ENCODE data around the gene STAMBPL1. TPM values are rescaled to one million over a fixed set of nuclear protein-coding genes. Genes with fewer than 3 reads are reported as not detected.
"Not testable (repeated sequence)": the region's sequence is repeated elsewhere in the genome, so short reads cannot be mapped to it uniquely, and the experiment has no call there.

The STAMBPL1 gene
- total and polyA plus RNA-seq, 2 donors (not counting 3 experiments of a cell fraction or from before 2014, with no cell fraction given): 0.70 to 1.8 TPM

DNA sequence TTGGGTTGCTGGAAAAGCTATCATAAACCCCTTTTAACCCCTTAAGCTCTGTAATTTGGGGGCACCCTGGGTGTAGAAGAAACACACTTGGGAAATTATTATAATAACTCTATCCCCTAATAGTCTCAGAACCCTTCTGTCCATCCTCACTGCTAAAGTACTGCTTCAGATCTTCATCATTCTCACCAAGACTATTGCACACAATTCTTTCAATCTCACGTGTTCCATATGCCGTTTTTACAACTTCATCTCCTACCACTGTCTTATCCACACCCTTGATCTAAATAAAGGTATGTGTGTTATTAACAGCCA is 44.2 kb upstream of the STAMBPL1 start:
- intact Hi-C loops (cut with micrococcal nuclease): loop anchor here (1.0 kb wide), 4 partner anchors 44 to 381 kb away; partner anchors contain the start of gene STAMBPL1
- Histone ChIP-seq H2AFZ (ENCODE audit: low read depth, low read length) (no peak overlapping the region), H3K79me2 (ENCODE audit: control insufficient read depth, insufficient read depth, low read length) (no peaks in the 10 kb centered on the region), H4K20me1 (replicated peaks; ENCODE audit: control insufficient read depth, extremely low read depth, insufficient read depth, low read length) (no peaks in the 10 kb centered on the region), H3K4me3 (replicated peaks in 1 of 3; ENCODE audit: insufficient read depth in 1 of 3, low read depth in 1 of 3, low read length in 3 of 3) (no peak overlapping the region), H3K4me1 (ENCODE audit: control insufficient read depth, extremely low read depth, insufficient read depth, low read length) (no peaks in the 10 kb centered on the region), H3K9me1 (replicated peaks; ENCODE audit: control insufficient read depth, extremely low read depth, insufficient read depth, low read length) (no peaks in the 10 kb centered on the region), H3K9me3 (replicated peaks; ENCODE audit: control insufficient read depth, insufficient read depth, low read length) (no peaks in the 10 kb centered on the region), H3K9ac (replicated peaks; ENCODE audit: extremely low read depth, insufficient read depth, low read length) (no peak overlapping the region), H3K27me3 (ENCODE audit: control insufficient read depth in 2 of 2, insufficient read depth in 2 of 2, low read length in 2 of 2) (peaks cover 0 to under 1% of the 10 kb centered on the region in 2 experiments), H3K4me2 (ENCODE audit: insufficient read depth, low read length) (no peak overlapping the region), H3K27ac (ENCODE audit: insufficient read depth, low read depth, low read length) (no peak overlapping the region), H3K36me3 (ENCODE audit: control insufficient read depth in 2 of 2, extremely low read depth in 1 of 2, insufficient read depth in 2 of 2, low read length in 2 of 2) (no peaks in the 10 kb centered on the region)
- BruUV-seq (replicated peaks): no TSS peak
- ChIA-PET POLR2A (no interaction called here), CTCF (interaction anchor here (0.6 to 12.3 kb wide), 29 partner anchors 9 to 411 kb away, joined by 3 to 584 read pairs (median 5); partner anchors contain the start of genes ANKRD22, CH25H, FAS and RNLS)
- FAIRE-seq (no peak), DNase-seq (ENCODE audit: low read depth, low spot score) (no peak)
- TF ChIP-seq MYC (IDR thresholded peaks at IDR 0.05; ENCODE audit: low read depth, low read length) (no peak), GATA2 (IDR thresholded peaks at IDR 0.05; ENCODE audit: insufficient read depth, insufficient read length, low read depth, low read length) (no peak), POLR2A (IDR thresholded peaks at IDR 0.05; ENCODE audit: low read depth, low read length) (no peak), FOS (IDR thresholded peaks at IDR 0.05; ENCODE audit: borderline replicate concordance, insufficient read depth, low read length) (no peak), EZH2 (IDR thresholded peaks at IDR 0.05; ENCODE audit: borderline replicate concordance, low read depth, low read length, severe bottlenecking) (no peak), POLR2AphosphoS5 (IDR thresholded peaks at IDR 0.05; ENCODE audit: insufficient read depth, low read depth, low read length) (no peak), JUN (IDR thresholded peaks at IDR 0.05; ENCODE audit: borderline replicate concordance, insufficient read depth, insufficient read length, low read depth) (no peak)
- TF ChIP-seq, protein P1, sequence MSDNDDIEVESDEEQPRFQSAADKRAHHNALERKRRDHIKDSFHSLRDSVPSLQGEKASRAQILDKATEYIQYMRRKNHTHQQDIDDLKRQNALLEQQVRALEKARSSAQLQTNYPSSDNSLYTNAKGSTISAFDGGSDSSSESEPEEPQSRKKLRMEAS (IDR thresholded peaks at IDR 0.05; ENCODE audit: insufficient read depth, insufficient read length): no peak
- TF ChIP-seq, protein P2, sequence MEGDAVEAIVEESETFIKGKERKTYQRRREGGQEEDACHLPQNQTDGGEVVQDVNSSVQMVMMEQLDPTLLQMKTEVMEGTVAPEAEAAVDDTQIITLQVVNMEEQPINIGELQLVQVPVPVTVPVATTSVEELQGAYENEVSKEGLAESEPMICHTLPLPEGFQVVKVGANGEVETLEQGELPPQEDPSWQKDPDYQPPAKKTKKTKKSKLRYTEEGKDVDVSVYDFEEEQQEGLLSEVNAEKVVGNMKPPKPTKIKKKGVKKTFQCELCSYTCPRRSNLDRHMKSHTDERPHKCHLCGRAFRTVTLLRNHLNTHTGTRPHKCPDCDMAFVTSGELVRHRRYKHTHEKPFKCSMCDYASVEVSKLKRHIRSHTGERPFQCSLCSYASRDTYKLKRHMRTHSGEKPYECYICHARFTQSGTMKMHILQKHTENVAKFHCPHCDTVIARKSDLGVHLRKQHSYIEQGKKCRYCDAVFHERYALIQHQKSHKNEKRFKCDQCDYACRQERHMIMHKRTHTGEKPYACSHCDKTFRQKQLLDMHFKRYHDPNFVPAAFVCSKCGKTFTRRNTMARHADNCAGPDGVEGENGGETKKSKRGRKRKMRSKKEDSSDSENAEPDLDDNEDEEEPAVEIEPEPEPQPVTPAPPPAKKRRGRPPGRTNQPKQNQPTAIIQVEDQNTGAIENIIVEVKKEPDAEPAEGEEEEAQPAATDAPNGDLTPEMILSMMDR (IDR thresholded peaks at IDR 0.05; ENCODE audit: extremely low read depth in 1 of 2, insufficient read depth in 1 of 2, low read depth in 1 of 2, low read length in 2 of 2): no peak
- dilution Hi-C loops (cut with MboI; ENCODE audit: extremely low pct_ligation_motif_present, low sequenced_read_pairs): no loop called here

DNA sequence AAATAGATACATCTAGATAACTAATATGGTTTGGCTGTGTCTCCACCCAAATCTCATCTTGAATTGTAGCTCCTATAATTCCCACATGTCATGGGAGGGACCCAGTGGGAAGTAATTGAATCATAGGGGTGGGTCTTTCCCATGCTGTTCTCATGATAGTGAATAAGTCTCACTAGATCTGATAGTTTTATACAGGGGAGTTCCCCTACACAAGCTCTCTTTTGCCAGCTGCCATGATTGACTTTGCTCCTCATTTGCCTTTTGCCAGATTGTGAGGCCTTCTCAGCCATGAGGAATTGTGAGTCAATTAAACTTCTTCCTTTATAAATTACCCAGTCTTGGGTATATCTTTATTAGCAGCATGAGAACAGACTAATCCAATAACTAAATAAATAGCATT is 42.4 kb upstream of the STAMBPL1 start:
- H3K9me1 ChIP-seq (replicated peaks; ENCODE audit: control insufficient read depth, extremely low read depth, insufficient read depth, low read length); H3K36me3 ChIP-seq (ENCODE audit: control insufficient read depth in 2 of 2, extremely low read depth in 1 of 2, insufficient read depth in 2 of 2, low read length in 2 of 2); POLR2A ChIA-PET; H3K79me2 ChIP-seq (ENCODE audit: control insufficient read depth, insufficient read depth, low read length); intact Hi-C loops (cut with micrococcal nuclease); H4K20me1 ChIP-seq (replicated peaks; ENCODE audit: control insufficient read depth, extremely low read depth, insufficient read depth, low read length); H3K4me3 ChIP-seq (replicated peaks in 1 of 3; ENCODE audit: insufficient read depth in 1 of 3, low read depth in 1 of 3, low read length in 3 of 3); H3K27me3 ChIP-seq (ENCODE audit: control insufficient read depth in 2 of 2, insufficient read depth in 2 of 2, low read length in 2 of 2); H3K4me1 ChIP-seq (ENCODE audit: control insufficient read depth, extremely low read depth, insufficient read depth, low read length); dilution Hi-C loops (cut with MboI; ENCODE audit: extremely low pct_ligation_motif_present, low sequenced_read_pairs); H3K4me2 ChIP-seq (ENCODE audit: insufficient read depth, low read length); H3K9me3 ChIP-seq (replicated peaks; ENCODE audit: control insufficient read depth, insufficient read depth, low read length); H3K9ac ChIP-seq (replicated peaks; ENCODE audit: extremely low read depth, insufficient read depth, low read length); DNase-seq (ENCODE audit: low read depth, low spot score); H3K27ac ChIP-seq (ENCODE audit: insufficient read depth, low read depth, low read length); BruUV-seq (replicated peaks); H2AFZ ChIP-seq (ENCODE audit: low read depth, low read length); FAIRE-seq: not testable (repeated sequence)
- CTCF ChIA-PET: interaction anchor here (1.0 to 12.3 kb wide), 9 partner anchors 8 to 381 kb away, joined by 7 to 584 read pairs (median 21); partner anchors contain the start of gene STAMBPL1

Measured in endothelial cell of umbilical vein (primary cell).